Lung (tissue), 12 donors: ENCODE results near the gene ZDHHC19. TPM values are rescaled to one million over a fixed set of nuclear protein-coding genes. Genes with fewer than 3 reads are reported as not detected.

Experiments
- ATAC-seq: fragments of 200-7000 bp; cut with Tn5 transposase; one replicate; pipeline ENCODE4 v1.9.1; 2020; ENCODE audit warnings: moderate number of reproducible peaks; ENCODE audit not compliant: insufficient read depth, low FRiP score
- DNase-seq, 3 donors: peaks; one replicate each; pipeline ENCODE4 v3.0.0-alpha.2; 2013 to 2017
- H3K27ac ChIP-seq, 2 donors: one replicate each; pipeline ENCODE4 v1.5.1; 2013; ENCODE audit warnings: mild to moderate bottlenecking in 2 of 2, moderate library complexity in 2 of 2, control low read depth in 1 of 2, inconsistent platforms in 1 of 2, low read depth in 1 of 2, low read length in 1 of 2
- H3K27me3 ChIP-seq, 3 donors: one replicate each; pipeline ENCODE4 v1.5.1; 2013; ENCODE audit warnings: low read length in 2 of 3; ENCODE audit not compliant: control insufficient read depth in 3 of 3, insufficient read depth in 3 of 3
- H3K36me3 ChIP-seq, 4 donors: one replicate each; pipeline ENCODE4 v1.5.1; 2013; ENCODE audit warnings: low read length in 4 of 4, mild to moderate bottlenecking in 1 of 4, moderate library complexity in 1 of 4; ENCODE audit not compliant: control insufficient read depth in 4 of 4, insufficient read depth in 4 of 4
- H3K4me1 ChIP-seq, 5 donors: one replicate each; pipeline ENCODE4 v1.5.1; 2013; ENCODE audit warnings: low read length in 5 of 5, mild to moderate bottlenecking in 2 of 5, moderate library complexity in 1 of 5; ENCODE audit not compliant: control insufficient read depth in 5 of 5, insufficient read depth in 5 of 5
- H3K4me3 ChIP-seq: one replicate; pipeline ENCODE4 v1.5.1; 2013; ENCODE audit warnings: mild to moderate bottlenecking, control low read depth, moderate library complexity
- H3K9ac ChIP-seq, 2 donors: one replicate each; pipeline ENCODE4 v1.5.1; 2013; ENCODE audit warnings: low read length in 2 of 2, control low read depth in 1 of 2; ENCODE audit not compliant: insufficient read depth in 1 of 2
- H3K9me3 ChIP-seq, 4 donors: one replicate each; pipeline ENCODE4 v1.5.1; 2013; ENCODE audit warnings: low read length in 3 of 4, mild to moderate bottlenecking in 1 of 4, moderate library complexity in 1 of 4; ENCODE audit not compliant: control insufficient read depth in 4 of 4, insufficient read depth in 3 of 4
- WGBS, 2 donors: extraction: QIAGEN DNeasy Blood & Tissue Kit; methylation state at CpG; one replicate each; pipeline ENCODE4 v1.1.7; 2013; 5-methylcytosine and 5-hydroxymethylcytosine counted together
- polyA plus RNA-seq, 2 donors: library from polyadenylated mRNA; stranded (reverse); fragments of 200-250 nt; gene quantifications; one replicate each; pipeline ENCODE4 v1.2.1, GENCODE V29; 2013
- total RNA-seq, 2 donors: library from RNA; depleted of rRNA in 1 of 2; stranded (reverse); fragments of >200 nt in 1 of 2; gene quantifications; one replicate each; pipeline ENCODE4 v1.2.1, GENCODE V29; 2014 to 2021
- TF ChIP-seq, protein P1 (sequence below): IDR thresholded peaks from 2 replicates; pipeline ENCODE4 v1.5.1; 2012; ENCODE audit warnings: mild to moderate bottlenecking; ENCODE audit errors: control extremely low read depth, extremely low read depth
- donor health status: control.
- donor health status: control.
- donor health status: Bipolar disorder and iron deficiency.
- donor health status: healthy.
- donor health status: DM: yes; HTN: yes; CAD: no.

ZDHHC19 gene
- total and polyA plus RNA-seq, 4 donors, result 1.1 to 18.9 (median 4.0) TPM

DNA sequence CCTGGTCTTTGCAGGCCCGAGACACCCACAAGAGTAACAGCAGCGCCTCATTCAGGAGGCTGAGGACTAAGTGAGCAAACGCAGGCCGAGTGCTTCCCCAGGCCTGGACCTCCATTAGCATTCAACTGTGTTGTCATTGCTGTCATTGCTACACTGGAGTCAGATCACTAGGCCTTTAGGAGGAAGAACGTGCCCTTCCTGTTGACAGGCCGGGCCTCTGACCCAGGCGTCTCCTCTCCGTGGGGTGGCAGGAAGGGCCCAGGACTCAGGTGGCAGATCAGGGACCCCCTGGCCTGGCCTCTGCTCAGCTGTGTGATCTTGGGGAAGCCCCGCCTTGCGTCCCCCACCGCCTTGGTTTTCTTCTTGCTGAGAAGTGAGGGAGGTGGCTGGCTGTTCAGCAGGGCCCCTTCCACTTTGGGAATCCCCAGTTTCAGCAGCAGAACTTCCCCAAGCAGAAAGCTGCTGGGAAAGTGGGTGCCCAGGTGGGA lies 19.1 kb downstream of the ZDHHC19 start:
- Histone ChIP-seq H3K9me3 (no peaks in the 10 kb centered on the region), H3K4me1 (peaks cover 0 to 19% (median under 1%) of the 10 kb centered on the region in 5 donors), H3K9ac (no peak overlapping the region), H3K27ac (peak overlapping the region in 1 of 2 donors; percentile 23), H3K4me3 (no peak overlapping the region), H3K36me3 (no peaks in the 10 kb centered on the region), H3K27me3 (no peaks in the 10 kb centered on the region)
- TF ChIP-seq, protein P1, sequence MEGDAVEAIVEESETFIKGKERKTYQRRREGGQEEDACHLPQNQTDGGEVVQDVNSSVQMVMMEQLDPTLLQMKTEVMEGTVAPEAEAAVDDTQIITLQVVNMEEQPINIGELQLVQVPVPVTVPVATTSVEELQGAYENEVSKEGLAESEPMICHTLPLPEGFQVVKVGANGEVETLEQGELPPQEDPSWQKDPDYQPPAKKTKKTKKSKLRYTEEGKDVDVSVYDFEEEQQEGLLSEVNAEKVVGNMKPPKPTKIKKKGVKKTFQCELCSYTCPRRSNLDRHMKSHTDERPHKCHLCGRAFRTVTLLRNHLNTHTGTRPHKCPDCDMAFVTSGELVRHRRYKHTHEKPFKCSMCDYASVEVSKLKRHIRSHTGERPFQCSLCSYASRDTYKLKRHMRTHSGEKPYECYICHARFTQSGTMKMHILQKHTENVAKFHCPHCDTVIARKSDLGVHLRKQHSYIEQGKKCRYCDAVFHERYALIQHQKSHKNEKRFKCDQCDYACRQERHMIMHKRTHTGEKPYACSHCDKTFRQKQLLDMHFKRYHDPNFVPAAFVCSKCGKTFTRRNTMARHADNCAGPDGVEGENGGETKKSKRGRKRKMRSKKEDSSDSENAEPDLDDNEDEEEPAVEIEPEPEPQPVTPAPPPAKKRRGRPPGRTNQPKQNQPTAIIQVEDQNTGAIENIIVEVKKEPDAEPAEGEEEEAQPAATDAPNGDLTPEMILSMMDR, result no peak
- DNase-seq (no peak), ATAC-seq (no peak)
- 33 to 58% methylated on average over 11 of the region's 11 CpGs for WGBS, 2 donors

DNA sequence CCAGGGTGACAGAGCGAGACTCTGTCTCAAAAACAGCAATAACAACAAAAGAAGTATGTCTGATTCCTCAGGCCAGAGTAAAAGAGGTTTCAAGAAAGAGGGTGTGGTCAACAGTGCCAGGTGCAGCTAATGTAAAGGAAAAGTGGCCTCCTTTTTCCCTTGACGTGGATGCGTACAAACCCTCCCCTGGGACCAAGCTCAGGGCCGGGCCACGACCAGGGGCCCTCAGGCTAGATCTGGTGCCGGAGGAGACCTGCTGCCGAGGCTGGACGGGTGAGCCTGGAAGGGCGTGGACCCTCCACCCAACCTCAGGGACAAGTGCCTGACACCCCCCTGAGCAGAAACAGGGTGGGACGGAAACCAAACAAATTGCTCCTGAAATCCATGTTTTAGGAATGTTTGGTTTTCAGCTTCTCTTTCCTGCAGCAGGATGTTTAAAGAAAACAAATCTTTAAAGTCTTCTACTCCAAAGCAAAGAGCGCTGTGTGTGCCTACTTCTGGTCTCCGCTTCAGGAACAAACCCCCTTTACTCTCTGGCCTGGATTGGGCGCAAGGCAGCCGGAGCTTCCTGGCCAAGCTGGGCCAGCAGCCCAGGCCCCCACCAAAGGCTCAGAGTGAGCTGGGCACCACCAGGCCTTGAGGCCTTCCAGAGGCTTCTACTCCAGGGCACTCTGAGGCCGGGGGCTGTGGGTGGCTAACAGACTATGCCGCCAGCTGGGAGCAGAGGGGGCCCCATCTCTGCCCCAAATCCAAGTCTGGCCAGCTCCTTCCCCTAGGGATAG lies 21.4 kb downstream of the ZDHHC19 start:
- no peak overlapping the region for H3K4me3 ChIP-seq
- TF ChIP-seq, protein P1, result no peak
- no peaks in the 10 kb centered on the region for H3K36me3 ChIP-seq
- H3K9ac ChIP-seq, result no peak overlapping the region
- no peak overlapping the region for H3K27ac ChIP-seq
- H3K4me1 ChIP-seq, result peaks cover 0 to 19% (median 3%) of the 10 kb centered on the region in 5 donors
- H3K9me3 ChIP-seq, result no peaks in the 10 kb centered on the region
- DNase-seq (no peak), ATAC-seq (no peak)
- WGBS, 2 donors, result 79 to 90% methylated on average over 16 of the region's 16 CpGs
- H3K27me3 ChIP-seq, result no peaks in the 10 kb centered on the region

DNA sequence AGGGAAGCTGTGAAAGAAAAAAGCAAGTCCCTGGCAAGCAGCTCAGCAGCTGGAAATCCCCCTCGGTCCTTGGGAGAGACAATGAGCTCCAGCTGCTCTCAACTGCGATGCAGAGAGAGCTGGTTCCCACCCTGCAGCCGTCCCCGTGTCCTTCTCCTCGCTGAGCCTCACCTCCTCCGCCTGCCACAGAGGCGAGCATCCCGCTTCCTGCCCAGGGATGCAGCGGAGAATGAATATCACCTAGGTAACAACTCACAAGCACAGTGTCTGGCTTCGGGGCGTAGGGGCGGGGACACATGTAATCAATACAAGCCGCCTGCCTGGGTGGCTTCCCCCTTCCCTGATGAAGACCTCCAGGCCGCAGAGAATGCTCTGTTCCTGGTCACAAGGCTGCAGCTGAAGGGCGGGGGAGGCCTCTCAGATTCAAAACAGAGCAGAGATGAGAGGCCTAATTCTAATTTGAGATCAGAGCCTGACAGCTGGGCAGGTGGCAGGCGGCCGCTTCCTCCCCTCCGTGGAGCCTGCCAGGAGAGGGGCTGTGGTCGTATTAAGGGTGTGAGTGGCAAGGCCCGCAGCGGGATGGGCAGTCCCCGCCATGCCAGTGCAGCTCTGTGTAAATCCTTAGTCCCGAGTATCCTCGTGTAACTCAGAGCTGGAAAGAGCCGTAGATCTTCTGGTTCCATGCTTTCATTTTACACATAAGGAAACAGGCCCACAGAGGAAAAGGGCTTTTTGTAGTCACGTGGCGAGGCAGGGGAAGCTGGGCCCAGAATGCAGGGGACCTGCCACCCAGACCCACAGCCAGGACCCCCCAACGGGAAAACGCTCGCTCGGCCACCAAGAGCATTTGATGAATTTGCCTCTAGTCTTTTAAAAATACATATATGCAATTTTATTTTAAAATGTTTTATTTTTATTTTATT lies 24.3 kb downstream of the ZDHHC19 start:
- peak; percentile 39 to 58 (median 42) for DNase-seq
- Histone ChIP-seq H3K9ac (no peak overlapping the region), H3K36me3 (no peaks in the 10 kb centered on the region), H3K4me1 (peaks cover 0 to 8% (median 0%) of the 10 kb centered on the region in 5 donors), H3K27me3 (no peaks in the 10 kb centered on the region), H3K9me3 (no peaks in the 10 kb centered on the region), H3K27ac (no peak overlapping the region), H3K4me3 (no peak overlapping the region)
- ATAC-seq, result no peak
- 41 to 58% methylated on average over 31 of the region's 31 CpGs for WGBS, 2 donors
- TF ChIP-seq, protein P1, result no peak
